ENCODE data around the gene MTRF1L.

MTRF1L gene

GRCh38 chr6:152981989-152982903, 20.3 kb downstream of the MTRF1L start:
- TF ChIP-seq, protein P1, sequence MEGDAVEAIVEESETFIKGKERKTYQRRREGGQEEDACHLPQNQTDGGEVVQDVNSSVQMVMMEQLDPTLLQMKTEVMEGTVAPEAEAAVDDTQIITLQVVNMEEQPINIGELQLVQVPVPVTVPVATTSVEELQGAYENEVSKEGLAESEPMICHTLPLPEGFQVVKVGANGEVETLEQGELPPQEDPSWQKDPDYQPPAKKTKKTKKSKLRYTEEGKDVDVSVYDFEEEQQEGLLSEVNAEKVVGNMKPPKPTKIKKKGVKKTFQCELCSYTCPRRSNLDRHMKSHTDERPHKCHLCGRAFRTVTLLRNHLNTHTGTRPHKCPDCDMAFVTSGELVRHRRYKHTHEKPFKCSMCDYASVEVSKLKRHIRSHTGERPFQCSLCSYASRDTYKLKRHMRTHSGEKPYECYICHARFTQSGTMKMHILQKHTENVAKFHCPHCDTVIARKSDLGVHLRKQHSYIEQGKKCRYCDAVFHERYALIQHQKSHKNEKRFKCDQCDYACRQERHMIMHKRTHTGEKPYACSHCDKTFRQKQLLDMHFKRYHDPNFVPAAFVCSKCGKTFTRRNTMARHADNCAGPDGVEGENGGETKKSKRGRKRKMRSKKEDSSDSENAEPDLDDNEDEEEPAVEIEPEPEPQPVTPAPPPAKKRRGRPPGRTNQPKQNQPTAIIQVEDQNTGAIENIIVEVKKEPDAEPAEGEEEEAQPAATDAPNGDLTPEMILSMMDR (IDR thresholded peaks at IDR 0.05; ENCODE audit: insufficient read depth, low read depth, low read length, missing control alignments): no peak
- H3K4me3 ChIP-seq (ENCODE audit: low read length): peak overlapping the region; percentile 79
- DNase-seq (ENCODE audit: low read depth): no peak

- TF ChIP-seq, protein P1 (IDR thresholded peaks at IDR 0.05; ENCODE audit: insufficient read depth, low read depth, low read length, missing control alignments): no peak
- peak overlapping the region; percentile 79 for H3K4me3 ChIP-seq (ENCODE audit: low read length)
- no peak for DNase-seq (ENCODE audit: low read depth)
Observed at GRCh38 chr6:152981219-152981618, 21.3 kb downstream of the MTRF1L start.

DNA sequence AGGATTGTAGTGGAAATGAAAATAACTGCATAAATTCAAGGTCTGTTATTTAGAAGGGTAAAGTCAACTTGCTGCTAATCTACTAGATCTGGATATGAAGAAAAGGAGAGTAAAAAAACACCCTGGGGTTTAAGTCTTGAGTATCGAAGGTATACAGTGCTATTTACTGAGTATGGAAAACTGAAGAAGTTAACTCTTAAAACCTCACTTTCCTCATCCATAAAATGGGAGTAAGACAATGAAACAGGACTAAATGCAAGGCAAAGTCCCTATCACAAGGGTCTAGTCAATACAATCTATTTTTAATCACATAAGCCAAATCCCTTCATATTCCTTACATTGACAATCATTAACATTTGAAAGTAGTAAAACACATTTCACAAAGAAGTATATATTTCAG, 21.9 kb downstream of the MTRF1L start:
- H3K4me3 ChIP-seq (ENCODE audit: low read length): peak overlapping the region; percentile 79
- TF ChIP-seq, protein P1 (IDR thresholded peaks at IDR 0.05; ENCODE audit: insufficient read depth, low read depth, low read length, missing control alignments): no peak
- no peak for DNase-seq (ENCODE audit: low read depth)

- TF ChIP-seq, protein P1 (IDR thresholded peaks at IDR 0.05; ENCODE audit: insufficient read depth, low read depth, low read length, missing control alignments): no peak
- DNase-seq (ENCODE audit: low read depth): no peak
- no peak overlapping the region for H3K4me3 ChIP-seq (ENCODE audit: low read length)
Observed at GRCh38 chr6:152979116-152979515, 23.4 kb downstream of the MTRF1L start.

DNA sequence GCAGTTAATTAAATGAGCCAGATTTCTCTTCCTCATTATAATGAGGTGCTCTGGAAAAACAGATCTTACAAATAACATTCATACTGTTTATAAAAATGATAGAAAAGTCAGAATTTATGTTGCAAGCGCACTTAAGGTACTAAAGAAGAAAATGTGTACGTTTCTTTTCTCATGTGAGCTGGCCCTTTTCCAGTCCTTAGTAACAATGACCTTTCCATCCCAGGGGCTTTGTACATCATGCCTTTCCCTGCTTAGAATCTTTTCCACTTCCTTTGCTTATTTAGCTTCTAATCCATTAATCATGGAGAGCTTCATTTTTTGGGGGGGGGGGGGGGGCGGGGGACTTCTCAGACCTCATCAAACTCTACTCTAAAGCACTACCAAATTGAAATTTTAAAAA, 24.5 kb downstream of the MTRF1L start:
- DNase-seq (ENCODE audit: low read depth): no peak
- no peak overlapping the region for H3K4me3 ChIP-seq (ENCODE audit: low read length)

GRCh38 chr6:152977556-152977955, 25.0 kb downstream of the MTRF1L start:
- H3K4me3 ChIP-seq (ENCODE audit: low read length): no peak overlapping the region
- no peak for DNase-seq (ENCODE audit: low read depth)
- TF ChIP-seq, protein P1 (IDR thresholded peaks at IDR 0.05; ENCODE audit: insufficient read depth, low read depth, low read length, missing control alignments): no peak

More for the DNA sequence above, 24.5 kb downstream of the MTRF1L start:
- TF ChIP-seq, protein P1 (IDR thresholded peaks at IDR 0.05; ENCODE audit: insufficient read depth, low read depth, low read length, missing control alignments): no peak
